Measurements from ENCODE around the gene XIRP2. TPM values are rescaled to one million over a fixed set of nuclear protein-coding genes. Genes with fewer than 3 reads are reported as not detected.

Gene XIRP2
- total RNA-seq, 4 donors from 2014 or later, result 266 to 3,644 (median 977) TPM

- intact Hi-C loops (cut with DNase I; ENCODE audit: low total_unique reads) (no loop called here), in situ Hi-C loops (cut with MboI; ENCODE audit: low sequenced_read_pairs in 4 of 4) (no loop called here)
- H3K9me3 ChIP-seq, result no peaks in the 10 kb centered on the region
- ATAC-seq (no peak), DNase-seq (no peak)
- no peak overlapping the region for H3K4me3 ChIP-seq
- H3K4me1 ChIP-seq, result no peaks in the 10 kb centered on the region
- H3K27me3 ChIP-seq, result no peaks in the 10 kb centered on the region
- TF ChIP-seq, protein P1, sequence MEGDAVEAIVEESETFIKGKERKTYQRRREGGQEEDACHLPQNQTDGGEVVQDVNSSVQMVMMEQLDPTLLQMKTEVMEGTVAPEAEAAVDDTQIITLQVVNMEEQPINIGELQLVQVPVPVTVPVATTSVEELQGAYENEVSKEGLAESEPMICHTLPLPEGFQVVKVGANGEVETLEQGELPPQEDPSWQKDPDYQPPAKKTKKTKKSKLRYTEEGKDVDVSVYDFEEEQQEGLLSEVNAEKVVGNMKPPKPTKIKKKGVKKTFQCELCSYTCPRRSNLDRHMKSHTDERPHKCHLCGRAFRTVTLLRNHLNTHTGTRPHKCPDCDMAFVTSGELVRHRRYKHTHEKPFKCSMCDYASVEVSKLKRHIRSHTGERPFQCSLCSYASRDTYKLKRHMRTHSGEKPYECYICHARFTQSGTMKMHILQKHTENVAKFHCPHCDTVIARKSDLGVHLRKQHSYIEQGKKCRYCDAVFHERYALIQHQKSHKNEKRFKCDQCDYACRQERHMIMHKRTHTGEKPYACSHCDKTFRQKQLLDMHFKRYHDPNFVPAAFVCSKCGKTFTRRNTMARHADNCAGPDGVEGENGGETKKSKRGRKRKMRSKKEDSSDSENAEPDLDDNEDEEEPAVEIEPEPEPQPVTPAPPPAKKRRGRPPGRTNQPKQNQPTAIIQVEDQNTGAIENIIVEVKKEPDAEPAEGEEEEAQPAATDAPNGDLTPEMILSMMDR (IDR thresholded peaks at IDR 0.05 in 4 of 5, conservative IDR thresholded peaks at IDR 0.05 in 1 of 5), result no peak
- no peak for TF ChIP-seq POLR2A (IDR thresholded peaks at IDR 0.05)
- H3K27ac ChIP-seq, result no peak overlapping the region
- H3K36me3 ChIP-seq, result no peaks in the 10 kb centered on the region
These were observed 11.4 kb downstream of the XIRP2 start for GRCh38 chr2:166899676-166900075.

- Histone ChIP-seq H3K4me1 (no peaks in the 10 kb centered on the region), H3K4me3 (no peak overlapping the region), H3K36me3 (no peaks in the 10 kb centered on the region), H3K27ac (no peak overlapping the region), H3K27me3 (no peaks in the 10 kb centered on the region), H3K9me3 (no peaks in the 10 kb centered on the region)
- in situ Hi-C loops (cut with MboI; ENCODE audit: low sequenced_read_pairs in 4 of 4) (no loop called here), intact Hi-C loops (cut with DNase I; ENCODE audit: low total_unique reads) (no loop called here)
- ATAC-seq (peak in 1 of 2 donors; percentile 41), DNase-seq (no peak)
- TF ChIP-seq, protein P1 (IDR thresholded peaks at IDR 0.05 in 4 of 5, conservative IDR thresholded peaks at IDR 0.05 in 1 of 5), result no peak
- TF ChIP-seq POLR2A (IDR thresholded peaks at IDR 0.05), result no peak
These were observed 12.4 kb downstream of the XIRP2 start for GRCh38 chr2:166900700-166901099.

DNA sequence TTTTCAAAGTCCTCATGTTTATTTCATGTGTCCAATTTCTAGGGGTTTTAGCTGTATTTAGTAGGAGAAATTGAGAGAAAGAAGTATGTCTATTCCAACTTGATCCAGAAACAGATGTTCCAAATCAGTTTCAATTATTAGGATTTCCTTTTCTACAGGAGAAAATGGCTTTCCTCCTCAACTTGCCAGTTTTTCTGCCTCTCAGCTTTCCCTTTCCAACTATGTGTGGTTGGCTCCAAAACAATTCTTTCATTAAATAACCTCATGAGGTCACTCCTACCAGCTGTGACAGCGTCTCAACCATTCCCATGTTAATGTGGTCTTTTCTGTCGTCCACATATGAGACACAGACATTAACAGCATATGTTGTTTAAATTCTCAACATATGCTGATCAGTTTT is 13.1 kb downstream of the XIRP2 start:
- H3K27me3 ChIP-seq, result no peaks in the 10 kb centered on the region
- DNase-seq (no peak), ATAC-seq (no peak)
- no peak overlapping the region for H3K4me3 ChIP-seq
- H3K9me3 ChIP-seq, result no peaks in the 10 kb centered on the region
- TF ChIP-seq, protein P1 (IDR thresholded peaks at IDR 0.05 in 4 of 5, conservative IDR thresholded peaks at IDR 0.05 in 1 of 5), result no peak
- no peak for TF ChIP-seq POLR2A (IDR thresholded peaks at IDR 0.05)
- in situ Hi-C loops (cut with MboI; ENCODE audit: low sequenced_read_pairs in 4 of 4) (no loop called here), intact Hi-C loops (cut with DNase I; ENCODE audit: low total_unique reads) (no loop called here)
- H3K4me1 ChIP-seq, result no peaks in the 10 kb centered on the region
- H3K27ac ChIP-seq, result no peak overlapping the region
- no peaks in the 10 kb centered on the region for H3K36me3 ChIP-seq

GRCh38 chr2:166916987-166917386 is 28.7 kb downstream of the XIRP2 start:
- intact Hi-C loops (cut with DNase I; ENCODE audit: low total_unique reads) (no loop called here), in situ Hi-C loops (cut with MboI; ENCODE audit: low sequenced_read_pairs in 4 of 4) (no loop called here)
- no peak overlapping the region for H3K4me3 ChIP-seq
- H3K27me3 ChIP-seq, result no peaks in the 10 kb centered on the region
- DNase-seq (no peak), ATAC-seq (no peak)
- H3K4me1 ChIP-seq, result no peaks in the 10 kb centered on the region
- H3K36me3 ChIP-seq, result no peaks in the 10 kb centered on the region
- H3K9me3 ChIP-seq, result no peaks in the 10 kb centered on the region
- TF ChIP-seq POLR2A (IDR thresholded peaks at IDR 0.05), result no peak
- TF ChIP-seq, protein P1 (IDR thresholded peaks at IDR 0.05 in 4 of 5, conservative IDR thresholded peaks at IDR 0.05 in 1 of 5), result no peak
- no peak overlapping the region for H3K27ac ChIP-seq

GRCh38 chr2:166917415-166917814 is 29.1 kb downstream of the XIRP2 start:
- Histone ChIP-seq H3K4me3 (no peak overlapping the region), H3K27ac (no peak overlapping the region), H3K4me1 (no peaks in the 10 kb centered on the region), H3K9me3 (no peaks in the 10 kb centered on the region), H3K27me3 (no peaks in the 10 kb centered on the region), H3K36me3 (no peaks in the 10 kb centered on the region)
- intact Hi-C loops (cut with DNase I; ENCODE audit: low total_unique reads) (no loop called here), in situ Hi-C loops (cut with MboI; ENCODE audit: low sequenced_read_pairs in 4 of 4) (no loop called here)
- DNase-seq, result no peak
- no peak for ATAC-seq
- no peak for TF ChIP-seq POLR2A (IDR thresholded peaks at IDR 0.05)
- TF ChIP-seq, protein P1 (IDR thresholded peaks at IDR 0.05 in 4 of 5, conservative IDR thresholded peaks at IDR 0.05 in 1 of 5), result no peak
